GM23338 (cell line): ENCODE data around the gene ZNF189. TPM values are rescaled to one million over a fixed set of nuclear protein-coding genes. Genes with fewer than 3 reads are reported as not detected.

Experiments
- ATAC-seq: fragments of 200-7000 bp; cut with Tn5 transposase; 3 replicates; pipeline ENCODE4 v1.9.1; 2020
- DNase-seq: peaks from one replicate; pipeline ENCODE4 v3.0.0-alpha.2; 2015; ENCODE audit warnings: low spot score
- H2AFZ ChIP-seq: fragments of 200-600 bp; sonication (generic); 2 replicates; pipeline ENCODE4 v1.8.0; 2016; ENCODE audit warnings: antibody characterized with exemption, mild to moderate bottlenecking, moderate library complexity
- H3F3A ChIP-seq: fragments of 200-600 bp; sonication (generic); replicated peaks from 2 replicates; pipeline ENCODE4 v1.8.0; 2017; ENCODE audit warnings: antibody characterized with exemption, mixed run types, low read depth
- H3K27ac ChIP-seq: fragments of 200-600 bp; sonication (generic); 2 replicates; pipeline ENCODE4 v1.6.1; 2016; ENCODE audit warnings: low read depth
- H3K27me3 ChIP-seq: fragments of 200-600 bp; sonication (generic); 2 replicates; pipeline ENCODE4 v1.8.0; 2016; ENCODE audit warnings: mild to moderate bottlenecking, mixed run types, moderate library complexity; ENCODE audit not compliant: insufficient read depth
- H3K36me3 ChIP-seq: fragments of 200-600 bp; sonication (generic); 2 replicates; pipeline ENCODE4 v1.8.0; 2016; ENCODE audit warnings: mild to moderate bottlenecking; ENCODE audit not compliant: insufficient read depth
- H3K4me1 ChIP-seq: fragments of 200-600 bp; sonication (generic); 2 replicates; pipeline ENCODE4 v1.8.0; 2016; ENCODE audit warnings: mild to moderate bottlenecking, moderate library complexity; ENCODE audit not compliant: insufficient read depth
- H3K4me2 ChIP-seq: fragments of 200-600 bp; sonication (generic); 2 replicates; pipeline ENCODE4 v1.7.1; 2017; ENCODE audit warnings: mixed run types
- H3K4me3 ChIP-seq: fragments of 200-600 bp; sonication (generic); 2 replicates; pipeline ENCODE4 v1.6.1; 2016; ENCODE audit warnings: mixed run types
- H3K79me2 ChIP-seq: fragments of 200-600 bp; sonication (generic); replicated peaks from 2 replicates; pipeline ENCODE4 v1.8.0; 2017; ENCODE audit warnings: mild to moderate bottlenecking; ENCODE audit not compliant: insufficient read depth
- H3K9me2 ChIP-seq: fragments of 200-600 bp; sonication (generic); 2 replicates; pipeline ENCODE4 v1.8.0; 2017; ENCODE audit not compliant: insufficient read depth
- H4K20me1 ChIP-seq: fragments of 200-600 bp; sonication (generic); replicated peaks from 2 replicates; pipeline ENCODE4 v1.8.0; 2017; ENCODE audit warnings: mild to moderate bottlenecking; ENCODE audit not compliant: insufficient read depth
- H3K27ac Mint-ChIP-seq: 2 replicates; pipeline ENCODE4 v1.8.0; 2020; ENCODE audit warnings: inconsistent platforms, mild to moderate bottlenecking, moderate library complexity, mixed read lengths
- H3K27me3 Mint-ChIP-seq: 3 replicates; pipeline ENCODE4 v1.8.0; 2022; ENCODE audit warnings: low read depth, mild to moderate bottlenecking, moderate library complexity, mixed read lengths, inconsistent platforms; ENCODE audit not compliant: insufficient read depth, poor library complexity
- H3K36me3 Mint-ChIP-seq: 3 replicates; pipeline ENCODE4 v1.8.0; 2021; ENCODE audit warnings: low read depth, mild to moderate bottlenecking, inconsistent platforms, moderate library complexity, mixed read lengths
- H3K4me1 Mint-ChIP-seq: 3 replicates; pipeline ENCODE4 v1.8.0; 2020; ENCODE audit warnings: mild to moderate bottlenecking, inconsistent platforms, mixed read lengths
- H3K4me3 Mint-ChIP-seq: 3 replicates; pipeline ENCODE4 v1.8.0; 2021; ENCODE audit warnings: moderate library complexity, mild to moderate bottlenecking, inconsistent platforms, mixed read lengths
- H3K9me3 Mint-ChIP-seq: 3 replicates; pipeline ENCODE4 v1.8.0; 2020; ENCODE audit warnings: moderate library complexity, mild to moderate bottlenecking, inconsistent platforms, mixed read lengths
- CREB1 ChIP-seq: fragments of 250-450 bp; sonication (Bioruptor Pico); IDR thresholded peaks from 2 replicates; pipeline ENCODE4 v1.5.0; 2020; ENCODE audit warnings: low read depth, mild to moderate bottlenecking, moderate library complexity
- ETS1 ChIP-seq: IDR thresholded peaks from 2 replicates; pipeline ENCODE4 v1.6.1; 2016; ENCODE audit warnings: antibody characterized with exemption
- EZH2 ChIP-seq: fragments of 200-600 bp; sonication (generic); IDR thresholded peaks from one replicate; pipeline ENCODE4 v1.8.0; 2017; ENCODE audit warnings: antibody characterized with exemption, mild to moderate bottlenecking, low read depth; ENCODE audit not compliant: unreplicated experiment
- NANOG ChIP-seq: IDR thresholded peaks from 2 replicates; pipeline ENCODE4 v1.6.1; 2016; ENCODE audit warnings: antibody characterized with exemption, borderline replicate concordance
- POLR2AphosphoS5 ChIP-seq: IDR thresholded peaks from 2 replicates; pipeline ENCODE4 v1.6.1; 2016; ENCODE audit warnings: antibody characterized with exemption, low read depth
- REST ChIP-seq: IDR thresholded peaks from one replicate; pipeline ENCODE4 v1.6.1; 2018; ENCODE audit warnings: antibody characterized with exemption; ENCODE audit not compliant: unreplicated experiment
- STAT1 ChIP-seq: IDR thresholded peaks from one replicate; pipeline ENCODE4 v1.6.1; 2016; ENCODE audit warnings: antibody characterized with exemption; ENCODE audit not compliant: unreplicated experiment
- ZNF114 ChIP-seq: fragments of 250-450 bp; sonication (Bioruptor Pico); IDR thresholded peaks from 2 replicates; pipeline ENCODE4 v1.5.0; 2020; ENCODE audit warnings: mild to moderate bottlenecking, moderate library complexity
- ZNF331 ChIP-seq: fragments of 250-450 bp; sonication (Bioruptor Pico); IDR thresholded peaks from 2 replicates; pipeline ENCODE4 v1.5.0; 2020; ENCODE audit warnings: low read depth, mild to moderate bottlenecking, moderate library complexity
- ZNF462 ChIP-seq: fragments of 250-450 bp; sonication (Bioruptor Pico); IDR thresholded peaks from 2 replicates; pipeline ENCODE4 v1.5.0; 2020; ENCODE audit warnings: mild to moderate bottlenecking, moderate library complexity
- polyA plus RNA-seq: library from polyadenylated mRNA; unstranded; fragments of >200 nt; fragmentation: Nextera tagmentation; extraction: Ambion mirVana; gene quantifications from 2 replicates; pipeline ENCODE4 v1.2.1, GENCODE V29; 2016
- total RNA-seq: library from RNA; depleted of rRNA; stranded (reverse); fragments of >200 nt; shearing (Covaris generic); gene quantifications from 2 replicates; pipeline ENCODE4 v1.2.3, GENCODE V29; 2014

Gene ZNF189
- total and polyA plus RNA-seq, 2 experiments from 2014 or later = 5.8 to 10.6 TPM

GRCh38 chr9:101397746-101398067, 944 bp upstream of the ZNF189 start (continued):
- TF ChIP-seq ZNF462 (CRISPR knock-in tag) (no peak), POLR2AphosphoS5 (no peak), ETS1 (no peak), NANOG (no peak), ZNF114 (CRISPR knock-in tag) (no peak), CREB1 (CRISPR knock-in tag) (no peak)

- peaks cover 74% of the 10 kb centered on the region for H3K36me3 Mint-ChIP-seq
- Histone ChIP-seq H3F3A (no peaks in the 10 kb centered on the region), H3K4me2 (peak overlapping the region; percentile 91), H3K4me3 (peak overlapping the region; percentile 78), H4K20me1 (peaks cover 7% of the 10 kb centered on the region), H3K27ac (no peak overlapping the region), H3K27me3 (no peaks in the 10 kb centered on the region), H3K9me2 (no peaks in the 10 kb centered on the region), H2AFZ (peak overlapping the region; percentile 83), H3K36me3 (peaks cover 25% of the 10 kb centered on the region; the same call in 1 of the 2 replicates), H3K79me2 (peaks cover 58% of the 10 kb centered on the region), H3K4me1 (peaks cover 12% of the 10 kb centered on the region; the same call in 1 of the 2 replicates)
- H3K9me3 Mint-ChIP-seq = peaks cover 7% of the 10 kb centered on the region
- H3K4me1 Mint-ChIP-seq = peaks cover 5% of the 10 kb centered on the region
- peak; percentile 52; the same call in 2 of the 3 replicates for ATAC-seq
- peak overlapping the region; percentile 99 for H3K27ac Mint-ChIP-seq
- H3K4me3 Mint-ChIP-seq = peak overlapping the region; percentile 100
- peaks cover 4% of the 10 kb centered on the region for H3K27me3 Mint-ChIP-seq
- no peak for DNase-seq
- no peak for TF ChIP-seq POLR2AphosphoS5
- TF ChIP-seq STAT1 = no peak
- no peak for TF ChIP-seq NANOG
- TF ChIP-seq EZH2 = no peak
- no peak for TF ChIP-seq ZNF114 (CRISPR knock-in tag)
- TF ChIP-seq REST = no peak
- TF ChIP-seq ETS1 = no peak
- no peak for TF ChIP-seq ZNF331 (CRISPR knock-in tag)
- no peak for TF ChIP-seq CREB1 (CRISPR knock-in tag)
Observed at GRCh38 chr9:101398930-101399642, 435 bp downstream of the ZNF189 start.
